ENCODE measurements around the gene SNX20. TPM values are rescaled to one million over a fixed set of nuclear protein-coding genes. Genes with fewer than 3 reads are reported as not detected.

SNX20 gene
- total RNA-seq, 4 donors from 2014 or later: 0.57 to 1.5 (median 1.0) TPM

DNA sequence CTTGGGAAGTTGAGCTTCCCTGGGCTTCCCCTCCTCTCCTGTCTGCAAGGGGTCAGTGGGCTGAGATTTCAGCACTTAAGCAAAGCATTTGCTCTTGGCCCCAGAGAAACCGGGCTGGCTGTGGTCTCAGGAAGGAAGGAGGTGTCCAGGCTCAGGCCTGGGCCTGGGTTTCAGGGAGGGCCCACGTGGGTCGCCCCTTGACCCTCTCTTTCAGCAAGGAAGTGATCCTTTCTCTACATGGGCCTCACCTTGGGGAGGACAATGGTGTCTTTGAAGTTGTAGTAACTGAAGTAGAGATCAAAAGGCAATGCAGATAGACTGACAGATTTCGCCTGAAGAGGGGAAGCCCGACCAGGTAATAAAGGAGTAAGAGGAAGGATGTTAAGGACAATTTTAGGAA is 15.0 kb upstream of the SNX20 start:
- peak in 1 of 2 donors; percentile 74 for DNase-seq (ENCODE audit: low spot score in 2 of 2)
- 62% methylated on average over 5 of the region's 5 CpGs for WGBS, 2 donors
- intact Hi-C loops (cut with DNase I; ENCODE audit: low total_unique reads): no loop called here
- TF ChIP-seq, protein P1, sequence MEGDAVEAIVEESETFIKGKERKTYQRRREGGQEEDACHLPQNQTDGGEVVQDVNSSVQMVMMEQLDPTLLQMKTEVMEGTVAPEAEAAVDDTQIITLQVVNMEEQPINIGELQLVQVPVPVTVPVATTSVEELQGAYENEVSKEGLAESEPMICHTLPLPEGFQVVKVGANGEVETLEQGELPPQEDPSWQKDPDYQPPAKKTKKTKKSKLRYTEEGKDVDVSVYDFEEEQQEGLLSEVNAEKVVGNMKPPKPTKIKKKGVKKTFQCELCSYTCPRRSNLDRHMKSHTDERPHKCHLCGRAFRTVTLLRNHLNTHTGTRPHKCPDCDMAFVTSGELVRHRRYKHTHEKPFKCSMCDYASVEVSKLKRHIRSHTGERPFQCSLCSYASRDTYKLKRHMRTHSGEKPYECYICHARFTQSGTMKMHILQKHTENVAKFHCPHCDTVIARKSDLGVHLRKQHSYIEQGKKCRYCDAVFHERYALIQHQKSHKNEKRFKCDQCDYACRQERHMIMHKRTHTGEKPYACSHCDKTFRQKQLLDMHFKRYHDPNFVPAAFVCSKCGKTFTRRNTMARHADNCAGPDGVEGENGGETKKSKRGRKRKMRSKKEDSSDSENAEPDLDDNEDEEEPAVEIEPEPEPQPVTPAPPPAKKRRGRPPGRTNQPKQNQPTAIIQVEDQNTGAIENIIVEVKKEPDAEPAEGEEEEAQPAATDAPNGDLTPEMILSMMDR (IDR thresholded peaks at IDR 0.05): no peak
- TF ChIP-seq POLR2A (IDR thresholded peaks at IDR 0.05): no peak
- no peak overlapping the region for H3K4me3 ChIP-seq (ENCODE audit: low read depth, poor library complexity, severe bottlenecking)

DNA sequence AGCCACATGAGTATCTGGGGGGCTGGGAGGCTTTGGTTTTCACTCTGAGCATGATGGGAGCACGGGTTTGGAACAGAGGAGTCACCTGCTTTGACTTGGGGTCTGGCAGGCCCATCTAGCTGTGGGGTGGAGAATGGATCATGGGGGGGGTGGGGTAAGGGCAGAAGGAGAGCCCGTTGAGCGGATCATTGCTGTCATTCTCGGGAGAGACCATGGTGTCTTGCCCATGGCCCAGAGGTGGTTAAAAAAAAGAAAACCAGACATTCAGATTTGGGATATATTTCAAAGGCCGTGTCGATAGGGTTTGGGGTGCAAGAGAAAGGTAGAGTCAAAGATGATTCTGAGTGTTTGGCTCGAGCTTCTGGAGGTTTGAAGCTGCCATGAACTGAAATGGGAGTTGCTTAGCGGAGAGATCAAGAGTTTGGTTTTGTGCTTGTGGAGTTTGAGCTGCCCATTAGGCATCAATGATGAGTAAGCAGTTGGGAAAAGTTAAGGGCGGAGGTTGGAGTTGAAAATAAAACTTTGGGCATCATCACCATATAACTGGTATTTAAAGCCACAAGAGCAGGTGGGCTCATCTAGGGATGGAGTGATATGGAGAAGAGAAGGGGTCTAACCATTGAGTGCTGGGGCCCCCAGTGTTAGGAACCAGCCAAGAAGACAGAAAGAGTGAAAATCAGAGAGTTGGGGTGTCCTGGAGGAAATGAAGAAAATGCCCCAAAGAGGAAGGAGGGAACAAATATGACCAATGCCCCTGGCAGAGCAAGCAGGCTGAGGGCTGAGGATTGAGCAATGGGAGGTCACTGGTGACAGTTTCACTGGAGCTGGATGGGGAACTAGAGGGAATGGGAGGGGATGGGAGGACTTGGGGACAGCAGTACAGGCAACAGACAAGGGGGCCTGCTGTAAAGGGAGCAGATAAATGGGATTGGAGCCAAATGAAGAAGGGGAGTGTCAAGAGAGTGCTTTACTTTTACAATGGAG is 14.2 kb upstream of the SNX20 start:
- intact Hi-C loops (cut with DNase I; ENCODE audit: low total_unique reads): no loop called here
- TF ChIP-seq, protein P1 (IDR thresholded peaks at IDR 0.05): no peak
- TF ChIP-seq POLR2A (IDR thresholded peaks at IDR 0.05): no peak
- H3K4me3 ChIP-seq (ENCODE audit: low read depth, poor library complexity, severe bottlenecking): no peak overlapping the region
- peak in 1 of 2 donors; percentile 89 for DNase-seq (ENCODE audit: low spot score in 2 of 2)
- 91% methylated on average over 9 of the region's 9 CpGs for WGBS, 2 donors

DNA sequence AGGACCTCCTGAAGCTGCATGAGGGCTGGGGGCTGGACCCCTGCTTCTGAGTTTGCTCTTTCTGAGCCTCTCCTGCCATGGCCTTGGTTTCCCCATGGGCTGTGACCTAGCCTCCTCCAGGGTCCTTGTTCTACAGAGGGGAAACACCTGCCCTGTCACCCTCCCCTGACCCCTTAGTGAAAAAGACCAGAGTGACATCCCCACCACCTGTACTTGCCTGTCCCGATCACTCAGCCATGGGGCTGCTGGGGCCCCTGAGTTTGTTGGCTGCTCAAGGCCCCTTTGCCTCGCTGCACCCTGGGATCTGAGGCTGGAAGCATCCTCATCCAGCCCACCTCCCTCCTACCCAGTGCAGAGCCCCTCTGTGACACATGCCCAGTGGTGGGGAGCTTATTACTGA is 13.1 kb upstream of the SNX20 start:
- no peak for TF ChIP-seq POLR2A (IDR thresholded peaks at IDR 0.05)
- TF ChIP-seq, protein P1 (IDR thresholded peaks at IDR 0.05): no peak
- peak in 1 of 2 donors; percentile 82 for DNase-seq (ENCODE audit: low spot score in 2 of 2)
- 82 to 93% methylated on average over 2 of the region's 2 CpGs for WGBS, 2 donors
- intact Hi-C loops (cut with DNase I; ENCODE audit: low total_unique reads): no loop called here
- no peak overlapping the region for H3K4me3 ChIP-seq (ENCODE audit: low read depth, poor library complexity, severe bottlenecking)

DNA sequence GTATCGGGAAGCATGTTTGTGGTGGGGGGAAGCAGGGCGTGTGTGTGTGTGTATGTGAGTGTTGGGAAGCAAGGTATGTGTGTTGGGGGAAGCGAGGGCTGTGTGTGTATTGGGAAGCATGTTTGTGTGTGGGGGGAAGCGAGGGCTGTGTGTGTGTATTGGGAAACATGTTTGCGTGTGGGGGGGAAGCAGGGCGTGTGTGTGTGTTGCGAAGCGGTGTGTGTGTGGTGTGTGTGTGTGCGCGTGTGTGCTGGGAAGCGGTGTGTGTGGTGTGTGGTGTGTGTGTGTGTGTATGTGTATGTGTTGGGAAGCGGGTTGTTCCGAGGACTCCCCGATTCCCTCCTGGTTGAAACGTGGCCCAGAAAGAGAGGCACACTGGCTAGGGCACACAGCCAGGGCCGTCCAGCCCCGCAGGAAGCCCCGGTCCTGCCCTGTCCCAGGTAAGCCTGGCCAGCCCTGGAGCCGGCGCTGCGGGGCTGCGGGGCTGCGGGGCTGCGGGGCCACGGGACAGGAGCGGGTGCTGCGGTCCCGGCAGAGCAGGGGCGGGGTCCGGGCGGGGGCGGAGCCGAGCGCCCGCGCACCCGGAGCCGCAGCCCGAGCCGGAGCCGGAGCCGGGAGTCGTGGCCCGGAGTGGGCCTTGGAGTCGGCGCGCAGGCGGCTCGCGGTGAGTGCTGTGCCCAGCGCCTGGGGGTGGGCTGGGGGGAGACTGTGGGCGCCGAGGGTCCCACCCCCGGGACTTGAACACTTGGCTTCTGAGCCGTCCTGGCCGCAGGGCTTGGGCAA is 12.1 kb upstream of the SNX20 start, which contains the start of gene NOD2:
Gene NOD2 (plus strand): TSS at position 608 of the 783 bp plus-strand sequence. CDS start 5,890 bp downstream, outside the sequence.
- intact Hi-C loops (cut with DNase I; ENCODE audit: low total_unique reads): no loop called here
- WGBS, 2 donors: 20 to 48% methylated on average over 15 to 36 of the region's 56 CpGs
- TF ChIP-seq, protein P1 (IDR thresholded peaks at IDR 0.05): no peak
- no peak for TF ChIP-seq POLR2A (IDR thresholded peaks at IDR 0.05)
- H3K4me3 ChIP-seq (ENCODE audit: low read depth, poor library complexity, severe bottlenecking): peak within 1 kb of the TSS; percentile 37
- peak in 1 of 2 donors; percentile 87 for DNase-seq (ENCODE audit: low spot score in 2 of 2)

DNA sequence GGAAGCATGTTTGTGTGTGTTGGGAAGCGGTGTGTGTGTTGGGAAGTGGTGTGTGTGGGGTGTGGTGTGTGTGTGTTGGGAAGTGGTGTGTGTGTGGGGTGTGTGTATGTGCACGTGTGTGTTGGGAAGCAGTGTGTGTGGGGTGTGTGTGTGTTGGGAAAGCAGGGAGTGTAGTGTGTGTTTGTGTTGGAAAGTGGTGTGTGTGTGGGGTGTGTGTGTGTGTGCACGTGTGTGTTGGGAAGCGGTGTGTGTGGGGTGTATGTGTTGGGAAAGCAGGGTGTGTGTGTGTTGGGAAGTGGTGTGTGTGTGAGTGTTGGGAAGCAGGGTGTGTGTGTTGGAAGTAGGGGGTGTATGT is 11.5 kb upstream of the SNX20 start:
- H3K4me3 ChIP-seq (ENCODE audit: low read depth, poor library complexity, severe bottlenecking): no peak overlapping the region
- 77 to 82% methylated on average over 4 of the region's 4 CpGs for WGBS, 2 donors
- DNase-seq (ENCODE audit: low spot score in 2 of 2): no peak
- TF ChIP-seq, protein P1 (IDR thresholded peaks at IDR 0.05): no peak
- no peak for TF ChIP-seq POLR2A (IDR thresholded peaks at IDR 0.05)
- intact Hi-C loops (cut with DNase I; ENCODE audit: low total_unique reads): no loop called here

Data from lower leg skin (tissue), 4 donors.